IPS DF 4.7 (cell line): ENCODE results near the gene COP1.

Experiments
- DNase-seq: peaks from one replicate; pipeline ENCODE4 v3.0.0-alpha.2; 2013; ENCODE audit warnings: low spot score; ENCODE audit errors: extremely low read depth

The COP1 gene

DNA sequence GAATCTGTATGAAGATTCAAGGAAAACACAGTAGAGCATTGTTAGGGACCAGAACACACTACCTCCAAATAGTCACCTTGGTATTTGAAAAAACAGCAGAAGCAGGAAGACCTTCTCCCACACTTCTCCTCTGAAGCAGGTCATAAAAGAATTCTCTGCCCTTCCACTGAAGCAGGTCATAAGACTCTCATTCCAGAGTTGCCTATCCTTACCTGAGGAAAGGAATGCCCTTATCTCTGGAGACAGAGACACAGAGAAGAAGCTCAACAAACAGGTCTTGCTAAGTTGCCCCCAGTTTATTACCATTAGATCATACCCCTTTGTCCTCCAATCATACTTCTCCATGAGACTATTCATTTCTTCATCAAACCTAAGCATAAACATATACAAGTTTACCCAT, 237.9 kb downstream of the COP1 start:
- no peak for DNase-seq

DNA sequence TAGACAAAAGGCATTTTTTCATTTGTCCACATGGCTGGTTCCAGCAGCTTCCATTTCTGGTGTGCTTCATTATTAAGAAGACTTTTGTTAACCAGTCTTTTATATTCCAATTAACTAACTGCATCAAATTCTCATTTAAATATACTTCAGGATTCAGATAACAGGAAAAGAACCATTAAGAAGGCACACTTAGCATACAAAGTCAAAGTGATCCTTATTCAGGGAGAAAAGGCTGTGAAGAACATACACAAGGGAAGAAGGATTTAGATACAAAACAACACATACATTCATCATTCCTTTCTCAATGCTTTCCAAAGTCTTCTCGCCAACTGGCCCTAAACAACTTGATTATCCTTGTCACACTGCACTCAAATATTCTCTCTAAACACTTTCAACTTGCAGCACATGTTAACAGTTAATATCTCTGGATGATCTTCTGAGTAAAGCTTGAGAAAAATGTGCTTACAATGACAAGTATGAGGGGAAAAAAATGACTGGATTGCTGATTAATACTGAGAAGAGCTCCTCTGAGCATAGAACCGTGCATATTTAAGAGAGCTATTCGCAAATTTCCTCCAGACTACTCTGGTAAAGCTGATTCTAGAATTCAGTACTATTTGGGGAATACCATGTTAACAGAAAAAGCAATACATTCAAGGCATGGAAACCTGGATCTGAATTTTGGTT, 238.5 kb downstream of the COP1 start:
- DNase-seq = no peak

DNA sequence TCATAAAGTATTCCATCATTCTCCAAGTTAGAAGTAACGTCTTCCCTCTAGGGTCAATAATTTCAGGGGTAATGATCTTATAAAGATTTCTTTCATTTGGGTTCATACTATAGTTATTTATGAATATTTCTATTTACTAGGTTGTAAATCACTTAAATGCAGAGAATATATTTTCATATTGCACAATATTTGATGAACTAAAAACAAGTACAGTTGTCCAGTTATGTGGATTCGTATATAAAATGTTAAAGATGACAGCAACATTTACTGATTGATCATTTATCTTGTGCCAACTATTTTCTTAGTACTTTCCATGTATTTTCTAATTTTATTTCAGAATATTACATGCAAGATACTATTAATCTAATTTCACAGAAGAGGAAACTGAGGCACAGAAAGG, 243.3 kb downstream of the COP1 start:
- DNase-seq = no peak

DNA sequence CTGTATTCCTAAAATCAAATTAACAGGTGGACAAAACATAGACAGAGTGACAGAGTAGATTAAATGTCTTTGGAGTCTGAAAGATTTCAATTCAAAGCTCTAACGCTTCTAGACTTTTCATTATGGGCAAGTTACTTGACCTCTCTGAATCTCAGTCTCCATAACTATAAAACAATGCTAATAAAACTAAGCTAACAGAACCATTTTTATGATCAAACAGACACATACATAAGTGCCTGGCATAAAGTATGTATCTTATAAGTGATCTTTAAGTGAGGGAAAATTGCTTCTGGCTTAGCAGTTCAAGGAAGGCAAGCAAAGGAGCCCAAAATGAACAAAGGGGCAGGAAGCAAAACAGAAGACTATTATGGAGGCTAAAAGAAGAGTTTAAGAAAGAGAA, 246.9 kb downstream of the COP1 start:
- no peak for DNase-seq

DNA sequence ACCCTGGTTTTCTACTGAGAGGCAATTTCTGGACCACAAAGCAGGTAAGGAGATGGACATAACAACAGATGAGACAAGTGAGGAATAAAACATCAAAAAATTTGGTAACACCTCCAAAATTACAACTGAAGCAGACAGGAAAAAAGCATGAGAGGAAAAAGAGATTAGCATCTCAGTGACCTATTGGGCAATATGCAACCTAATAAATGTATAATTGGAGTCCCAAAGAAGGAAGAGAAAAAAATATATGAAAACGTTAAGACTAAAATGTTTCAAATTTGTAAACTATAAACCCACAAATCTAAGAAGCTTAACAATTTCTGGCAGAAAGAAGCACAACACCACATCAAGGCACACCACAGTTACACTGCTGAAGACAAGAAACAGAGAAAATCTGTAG, 255.5 kb downstream of the COP1 start:
- DNase-seq = no peak

DNA sequence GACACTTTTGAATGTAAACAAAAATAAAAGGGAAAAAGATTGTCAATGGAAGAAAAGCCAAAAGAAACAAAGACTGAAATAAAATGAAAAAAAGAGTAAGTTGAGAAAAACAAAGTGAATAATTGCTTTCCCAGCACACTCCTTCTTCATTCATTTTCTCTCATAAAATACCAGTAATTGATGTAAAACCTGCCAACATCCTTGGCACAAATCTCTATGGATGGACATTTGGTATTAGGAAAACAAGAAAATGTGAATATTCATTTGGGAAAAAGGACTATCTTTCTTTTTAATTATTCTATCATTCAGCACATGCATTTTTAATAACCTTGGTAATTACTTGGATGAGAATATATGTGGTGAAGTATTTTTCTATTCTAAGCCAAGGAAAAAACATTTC, 259.3 kb downstream of the COP1 start:
- DNase-seq = no peak

DNA sequence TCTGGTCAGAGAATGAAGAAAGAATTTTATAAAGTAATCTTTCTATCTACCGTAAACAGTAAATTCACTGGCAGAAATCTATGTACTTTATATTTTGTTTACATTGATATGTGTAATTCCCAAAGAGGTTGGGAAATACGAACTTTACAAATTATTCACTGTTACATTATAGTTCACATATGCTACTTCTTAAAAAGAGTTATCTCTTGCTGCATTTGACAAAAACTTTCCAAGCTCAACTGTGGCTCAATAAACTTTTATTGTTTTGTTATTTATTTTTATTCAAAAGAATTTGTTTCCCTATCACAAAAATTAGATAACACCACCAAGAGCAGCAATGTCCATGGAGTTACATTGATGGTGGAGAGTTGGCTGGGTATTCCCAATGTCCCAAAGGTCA, 262.5 kb downstream of the COP1 start:
- no peak for DNase-seq

DNA sequence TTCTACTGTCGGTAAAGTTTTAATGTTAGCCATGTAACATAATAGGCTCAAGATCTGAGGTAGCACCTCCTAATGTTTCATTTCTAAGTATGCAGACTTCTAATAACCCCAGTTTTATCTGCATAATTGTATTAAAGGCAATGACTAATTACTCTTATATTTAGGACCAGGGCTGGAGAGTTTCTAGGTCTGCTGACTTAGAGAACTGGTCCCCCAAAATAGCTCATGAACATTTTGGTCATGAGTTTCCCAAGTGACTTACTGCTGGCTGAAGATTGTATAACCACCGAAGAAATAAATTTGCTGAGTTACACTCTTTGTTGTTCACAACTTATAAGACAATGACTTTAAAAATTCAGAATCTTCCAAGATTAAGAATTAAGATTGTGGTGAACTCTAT, 265.9 kb downstream of the COP1 start:
- DNase-seq = no peak

DNA sequence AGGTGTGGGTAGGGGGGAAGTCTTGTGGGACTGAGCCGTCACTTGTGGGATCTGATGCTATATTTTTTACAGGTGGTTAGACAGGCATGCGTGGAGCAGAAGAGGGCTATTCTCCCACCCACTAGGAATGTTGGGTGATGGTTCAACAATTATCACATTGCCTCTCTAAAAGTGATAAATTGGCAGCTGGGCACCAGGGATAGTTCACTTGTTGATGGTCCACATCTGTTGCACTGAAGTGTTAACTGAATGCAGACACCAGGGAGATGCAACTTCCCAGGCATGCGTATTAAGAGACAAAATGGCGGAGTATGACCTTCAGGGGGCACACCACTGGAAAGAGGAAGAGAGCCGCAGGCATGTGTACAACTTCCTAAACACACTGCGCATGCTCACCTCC, 270.4 kb downstream of the COP1 start:
- no peak for DNase-seq

DNA sequence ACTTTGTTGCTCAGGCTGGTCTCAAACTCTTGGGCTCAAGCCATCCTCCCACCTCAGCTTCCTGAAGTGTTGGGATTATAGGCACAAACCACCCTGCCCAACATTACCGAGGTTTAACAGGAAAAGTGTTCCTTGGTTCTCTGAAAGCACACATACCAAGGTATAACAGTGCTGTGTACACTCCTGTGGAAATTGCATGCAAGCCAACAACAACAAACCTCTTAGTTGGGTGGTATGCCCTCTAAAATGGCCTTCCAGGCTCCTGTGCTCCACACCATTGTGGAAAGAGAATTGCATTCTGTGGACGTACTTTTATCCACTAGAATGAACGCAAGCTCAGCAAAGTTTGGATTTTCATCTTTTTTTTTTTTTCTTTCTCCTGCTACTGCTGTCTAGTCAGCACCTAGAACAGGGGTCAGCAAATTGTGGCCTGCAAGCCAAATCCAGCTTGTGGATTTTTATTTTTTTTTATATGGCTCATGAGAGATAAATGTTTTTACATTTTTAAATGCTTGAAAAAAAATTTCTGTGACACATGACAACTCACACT, 271.4 kb downstream of the COP1 start:
- DNase-seq = no peak

DNA sequence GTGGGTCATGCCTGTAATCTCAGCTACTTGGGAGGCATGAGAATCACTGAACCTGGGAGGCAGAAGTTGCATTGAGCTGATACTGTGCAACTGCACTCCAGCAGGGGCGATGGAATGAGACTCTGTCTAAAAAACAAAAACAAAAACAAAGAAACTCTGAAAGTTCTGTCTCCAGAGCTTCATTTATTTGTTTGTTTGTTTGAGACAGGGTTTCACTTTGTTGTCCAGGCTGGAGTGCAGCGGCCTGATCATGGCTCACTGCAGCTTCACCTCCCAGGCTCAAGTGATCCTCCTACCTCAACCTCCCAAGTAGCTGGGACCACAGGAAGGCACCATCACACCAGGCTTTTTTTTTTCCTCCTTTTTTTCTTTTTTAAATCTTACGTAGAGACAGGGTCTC, 271.9 kb downstream of the COP1 start:
- DNase-seq = no peak

DNA sequence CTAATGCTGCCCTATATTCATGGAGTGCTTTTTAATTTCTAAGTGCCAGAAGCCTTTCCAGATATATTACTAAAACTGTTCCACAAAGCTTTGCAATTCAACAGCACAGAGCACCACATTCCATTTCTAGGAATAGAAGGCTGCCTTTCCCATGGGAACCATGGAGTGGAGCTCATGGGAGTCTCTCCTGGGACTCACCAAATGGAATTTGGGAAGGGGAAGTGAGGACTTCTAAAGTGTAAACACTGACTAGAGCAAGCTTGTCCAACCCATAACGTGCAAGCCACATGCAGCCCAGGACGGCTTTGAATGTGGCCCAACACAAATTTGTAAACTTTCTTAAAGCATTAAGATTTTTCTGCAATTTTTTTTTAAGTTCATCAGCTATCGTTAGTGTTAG, 273.3 kb downstream of the COP1 start:
- no peak for DNase-seq

DNA sequence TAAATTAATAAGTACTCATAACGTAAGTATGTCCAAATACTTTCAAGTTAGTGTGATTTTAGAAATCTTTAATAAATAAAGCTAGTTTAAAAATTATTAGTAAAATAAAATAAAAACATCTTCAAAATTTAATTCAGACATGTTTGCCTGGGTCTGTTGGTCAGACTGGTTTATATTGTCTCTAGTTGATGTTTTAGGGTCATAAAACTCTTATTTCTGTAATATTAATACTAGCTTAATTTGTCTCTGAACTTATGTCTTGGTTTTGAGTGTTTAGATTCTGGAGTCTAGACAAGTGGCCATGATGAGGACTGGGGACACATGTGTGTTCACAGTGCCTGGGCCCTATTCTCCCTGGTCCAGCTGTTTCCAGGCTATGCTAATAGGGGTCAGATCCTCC, 279.1 kb downstream of the COP1 start:
- no peak for DNase-seq

DNA sequence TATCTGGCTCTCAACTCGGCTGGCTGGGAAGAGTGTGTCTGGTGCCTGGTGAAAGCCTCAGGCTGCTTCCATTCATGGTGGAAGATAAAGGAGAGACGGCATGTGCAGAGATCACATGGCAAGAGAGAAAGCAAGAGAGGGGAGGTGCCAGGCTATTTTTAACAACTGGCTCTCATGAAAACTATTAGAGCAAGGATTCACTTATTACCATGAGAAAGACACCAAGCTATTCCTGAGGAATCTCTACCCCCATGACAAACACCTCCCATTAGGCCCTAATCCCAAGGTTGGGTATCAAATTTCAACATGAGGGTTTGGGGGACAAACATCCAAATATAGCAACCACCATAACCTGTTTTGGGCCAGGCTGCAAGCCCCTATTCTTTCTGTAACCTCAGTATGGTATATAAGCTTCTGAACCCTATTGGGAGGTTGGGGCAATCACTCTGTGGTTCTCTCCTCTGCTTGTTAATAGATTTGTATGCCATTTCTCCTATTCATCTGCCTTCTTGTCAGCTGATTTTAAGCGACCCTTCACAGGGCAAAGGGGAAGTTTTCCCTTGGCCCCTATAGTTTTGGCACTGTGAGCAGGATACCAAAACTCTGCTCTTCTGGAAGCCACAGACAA, 284.7 kb downstream of the COP1 start:
- no peak for DNase-seq

DNA sequence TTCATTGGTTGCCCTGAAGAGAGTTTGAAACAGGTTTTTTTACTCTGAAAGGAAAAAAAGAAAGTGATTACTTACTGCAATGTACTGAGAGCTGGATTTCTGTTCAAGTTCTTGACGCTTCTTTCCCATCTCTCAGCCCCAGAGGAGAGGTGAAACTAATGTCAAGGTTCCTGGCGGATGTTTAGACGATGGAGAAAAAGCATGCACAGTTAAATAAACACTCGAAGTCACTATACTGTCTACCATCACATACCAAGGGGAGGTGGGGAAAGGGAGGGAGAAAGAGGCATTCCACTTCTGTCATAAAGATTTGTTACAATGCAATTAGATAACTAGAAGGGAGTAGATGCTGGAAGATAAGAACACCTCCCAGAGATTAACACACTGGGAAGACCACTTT, 286.7 kb downstream of the COP1 start:
- no peak for DNase-seq

DNA sequence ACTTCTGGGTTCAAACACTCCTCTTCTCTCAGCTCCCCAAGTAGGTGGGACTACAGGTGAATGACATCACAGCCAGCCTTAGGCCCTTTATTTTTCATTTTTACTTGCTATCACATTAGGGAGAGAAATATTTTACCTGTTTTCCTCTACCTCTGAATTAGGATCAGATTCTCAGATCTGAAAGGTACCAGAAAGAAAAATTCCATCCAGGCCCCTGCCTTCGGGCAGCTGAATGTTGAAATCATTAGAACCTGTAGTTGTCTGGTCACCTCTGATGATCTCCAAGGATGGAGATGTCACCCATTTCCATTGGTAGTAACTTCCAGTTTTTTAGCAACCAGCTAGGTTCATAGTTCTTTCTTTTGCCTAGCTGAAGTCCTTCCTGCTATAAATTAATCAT, 288.1 kb downstream of the COP1 start:
- no peak for DNase-seq

DNA sequence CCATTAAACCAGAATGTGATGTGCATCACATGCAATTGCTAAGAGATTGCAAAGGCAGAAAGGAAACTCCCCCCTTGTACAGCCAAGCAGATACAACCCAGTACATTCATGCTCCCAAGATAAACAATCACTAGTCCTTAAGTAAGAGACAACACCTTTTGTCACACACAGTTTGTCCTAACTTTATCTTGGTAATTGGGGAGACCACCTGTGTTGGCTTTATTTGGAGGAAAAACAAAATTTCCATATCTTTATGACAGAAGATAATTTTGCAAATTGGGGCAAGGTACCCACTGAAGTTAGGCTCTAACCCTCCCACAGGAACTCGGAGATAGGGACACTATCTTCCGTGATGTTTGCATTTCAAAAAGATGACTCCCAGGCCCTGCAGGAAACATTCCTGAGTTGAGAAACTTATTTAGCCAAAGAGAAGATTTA, 288.7 kb downstream of the COP1 start:
- no peak for DNase-seq

DNA sequence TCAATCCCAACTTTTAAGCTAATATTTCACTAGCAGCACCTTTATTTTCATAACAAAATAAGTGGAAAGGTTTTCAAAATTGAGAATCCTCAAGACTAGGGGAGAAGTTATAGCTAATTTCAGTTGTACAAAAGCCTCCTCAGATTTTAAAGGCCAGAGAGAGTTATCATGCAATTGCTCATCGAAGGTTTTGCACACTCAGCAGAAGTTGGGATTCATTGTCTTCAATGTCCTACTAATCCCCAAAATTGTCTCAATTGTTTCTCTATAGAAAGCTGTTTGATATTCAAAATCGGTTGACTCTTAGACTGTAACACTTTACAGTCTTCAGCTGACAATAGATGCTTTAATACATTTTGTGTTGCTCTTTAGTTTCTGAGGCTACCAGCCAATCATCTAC, 293.0 kb downstream of the COP1 start:
- DNase-seq = no peak

DNA sequence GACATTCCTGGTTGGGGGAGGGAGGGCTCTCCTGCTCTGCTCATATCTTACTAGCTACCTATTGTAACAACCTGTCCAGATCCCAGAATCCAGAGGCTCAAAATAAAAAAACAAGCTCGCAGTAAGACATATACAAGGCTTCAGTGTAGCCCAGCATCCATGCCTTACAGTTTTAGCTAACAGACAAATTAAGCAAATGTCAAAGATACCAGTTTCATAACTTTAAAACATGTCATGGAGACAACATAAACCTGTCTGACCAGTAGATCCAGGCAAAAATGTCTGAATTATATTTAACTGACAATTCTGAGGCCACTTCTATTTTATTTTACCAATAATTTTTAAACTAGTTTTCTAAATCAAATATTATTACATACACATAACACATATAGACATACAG, 295.9 kb downstream of the COP1 start:
- DNase-seq = no peak

DNA sequence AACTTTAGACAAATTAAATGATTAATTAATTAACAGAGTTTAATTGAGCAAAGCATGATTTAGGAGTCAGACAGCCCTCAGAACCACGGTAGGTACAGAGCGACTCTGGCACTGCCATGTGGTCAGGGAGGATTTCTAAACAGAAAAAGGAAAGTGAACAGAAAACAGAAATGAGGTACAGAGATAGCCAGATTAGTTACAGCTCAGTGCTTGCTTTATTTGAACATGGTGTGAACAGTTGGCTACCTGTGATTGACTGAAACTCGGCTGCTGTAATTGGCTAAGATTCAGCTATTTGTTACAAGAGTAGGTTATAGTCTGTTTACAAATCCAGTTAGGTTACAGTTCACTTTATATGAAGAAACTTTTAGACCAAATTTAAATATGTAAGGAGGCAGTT, 300.7 kb downstream of the COP1 start:
- no peak for DNase-seq

DNA sequence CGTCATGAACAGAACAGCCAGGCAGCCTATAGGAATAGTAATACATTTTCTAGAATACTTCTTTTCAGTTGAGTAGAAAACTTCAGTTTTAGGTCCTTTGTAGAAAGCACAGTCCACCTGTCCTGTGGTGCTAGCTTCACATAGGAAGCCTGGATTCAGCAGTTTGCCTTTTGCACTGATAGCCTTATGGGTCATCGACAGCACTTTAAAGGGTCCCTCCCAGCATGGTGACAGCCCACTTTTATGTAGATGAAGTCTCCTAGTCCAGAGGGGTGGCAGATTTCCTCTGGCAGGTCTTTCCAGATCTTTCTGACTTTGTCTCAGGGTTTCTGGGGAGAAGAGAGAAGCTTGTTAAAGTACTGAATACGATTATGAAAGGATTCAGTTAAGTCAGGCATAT, 302.3 kb downstream of the COP1 start:
- DNase-seq = no peak

DNA sequence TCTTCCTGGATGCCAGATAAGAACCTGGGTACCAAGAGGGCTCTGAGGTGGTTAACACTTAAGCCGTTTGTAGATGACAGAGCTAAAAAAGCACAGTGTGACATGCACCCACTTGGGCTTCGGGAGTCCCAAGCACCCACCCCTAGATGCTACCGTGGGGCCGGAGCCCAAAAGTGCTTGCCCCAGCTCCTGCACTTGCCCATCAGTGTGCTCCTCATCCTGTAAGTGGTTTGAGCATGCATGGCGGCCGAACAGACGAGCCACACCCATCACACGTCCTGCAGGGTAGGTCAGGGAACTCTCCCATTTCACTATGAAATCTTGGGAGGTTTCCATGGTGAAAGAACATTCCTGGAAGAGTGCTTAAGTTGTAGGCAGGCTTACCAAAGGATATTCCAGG, 304.8 kb downstream of the COP1 start:
- no peak for DNase-seq
